T1000 (cell line): ENCODE data around the gene MSI2.

Source experiments
- DNase-seq: peaks from one replicate; lab custom pipeline; 2025; ENCODE audit warnings: mixed read lengths; lab: John Stamatoyannopoulos, UW

The MSI2 gene

GRCh38 chr17:57370037-57370581, 113.8 kb downstream of the MSI2 start:
- DNase-seq, result no peak

DNA sequence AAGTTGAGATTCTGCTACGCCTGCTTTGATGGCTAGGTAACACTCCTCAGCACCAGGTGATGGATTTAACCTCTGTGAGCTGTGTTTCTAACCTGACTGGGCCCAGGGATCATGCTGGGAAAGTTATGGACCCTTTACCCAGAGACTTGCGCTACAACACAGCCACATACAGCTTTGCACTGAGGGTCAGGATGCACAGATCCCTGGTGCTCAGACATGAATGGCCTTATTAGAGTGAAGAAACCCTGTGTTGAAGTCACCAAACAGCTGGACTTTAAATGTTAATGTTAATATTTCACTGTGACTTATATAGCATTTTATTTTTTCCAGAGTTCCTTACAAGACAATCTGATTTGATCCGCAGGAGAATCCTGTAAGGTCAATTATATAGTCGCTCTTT, 114.3 kb downstream of the MSI2 start:
- no peak for DNase-seq

DNA sequence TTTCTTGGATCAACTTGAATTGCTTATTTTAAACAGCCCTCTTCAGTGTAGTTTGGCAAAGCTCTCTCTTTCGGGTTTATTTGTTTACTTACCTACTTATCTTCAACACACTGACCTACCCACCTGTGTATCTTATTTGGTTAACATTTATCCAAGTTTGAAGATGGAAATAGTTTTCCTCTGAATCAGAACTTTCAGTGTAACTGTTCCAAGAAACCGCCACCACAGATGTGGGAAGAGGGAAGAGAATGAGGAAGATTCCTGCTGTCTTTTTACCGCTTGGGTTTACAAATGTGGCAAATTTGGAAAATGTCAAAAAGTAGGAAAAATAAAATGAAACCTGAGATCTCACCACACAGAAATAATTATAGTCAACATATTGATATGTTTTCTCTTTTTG, 115.8 kb downstream of the MSI2 start:
- no peak for DNase-seq

GRCh38 chr17:57373048-57373447, 116.7 kb downstream of the MSI2 start:
- DNase-seq, result no peak

DNA sequence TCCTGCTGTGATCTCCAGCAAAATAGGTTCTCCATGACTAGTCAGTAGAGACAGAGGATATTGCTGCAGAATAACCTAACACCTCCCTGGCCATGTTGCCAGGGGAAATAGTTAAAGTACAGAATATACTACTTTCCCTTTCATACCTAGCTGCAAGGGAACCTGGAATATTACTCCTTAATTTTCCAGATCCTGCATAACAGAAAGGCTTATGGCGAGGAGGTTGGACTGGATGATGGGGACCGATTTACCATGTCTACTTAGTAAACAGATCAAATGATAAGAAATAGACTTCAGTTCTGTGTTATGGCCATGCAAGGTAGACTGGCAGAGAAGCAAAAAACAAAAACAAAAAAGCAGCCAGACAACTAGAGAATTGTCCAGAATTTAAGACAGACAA, 117.4 kb downstream of the MSI2 start:
- DNase-seq, result no peak

GRCh38 chr17:57375040-57375769, 118.9 kb downstream of the MSI2 start:
- DNase-seq, result no peak

GRCh38 chr17:57375770-57376225, 119.5 kb downstream of the MSI2 start:
- no peak for DNase-seq

- DNase-seq, result no peak
Measured at GRCh38 chr17:57377094-57377493, 120.8 kb downstream of the MSI2 start.

DNA sequence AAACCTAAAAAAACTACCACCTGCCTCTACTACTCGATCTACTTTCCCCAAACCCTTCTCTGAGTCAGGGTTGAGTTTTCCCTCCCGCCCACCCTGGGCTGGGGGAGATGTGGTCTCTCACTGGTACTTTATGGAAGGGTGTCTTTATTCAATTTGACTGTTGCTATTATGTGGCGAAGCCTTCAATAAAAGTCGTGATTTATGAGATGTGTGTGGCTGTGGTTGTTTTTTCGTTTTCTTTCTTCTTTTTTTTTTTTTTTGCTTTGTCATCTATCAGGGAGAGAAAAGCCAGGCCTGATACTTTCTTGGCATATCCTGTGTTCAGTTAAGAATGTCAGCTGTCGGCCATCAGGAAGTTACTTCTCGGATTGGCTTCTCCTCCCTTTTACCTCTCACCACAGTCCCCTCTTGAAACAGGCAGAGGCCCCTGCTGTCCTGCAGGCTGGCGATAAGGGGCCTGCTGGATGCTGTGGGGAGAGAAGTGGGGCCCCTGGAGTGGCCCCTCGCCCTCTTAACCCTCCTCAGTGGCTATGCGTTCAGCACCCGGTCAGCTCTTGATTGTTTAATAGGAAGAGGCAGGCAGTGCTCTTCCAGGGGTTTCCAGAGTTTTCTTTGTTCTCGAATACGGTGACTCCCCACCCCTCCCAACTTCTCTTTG, 123.0 kb downstream of the MSI2 start:
- DNase-seq, result no peak

- DNase-seq, result no peak
Measured at GRCh38 chr17:57379895-57380434, 123.6 kb downstream of the MSI2 start.

DNA sequence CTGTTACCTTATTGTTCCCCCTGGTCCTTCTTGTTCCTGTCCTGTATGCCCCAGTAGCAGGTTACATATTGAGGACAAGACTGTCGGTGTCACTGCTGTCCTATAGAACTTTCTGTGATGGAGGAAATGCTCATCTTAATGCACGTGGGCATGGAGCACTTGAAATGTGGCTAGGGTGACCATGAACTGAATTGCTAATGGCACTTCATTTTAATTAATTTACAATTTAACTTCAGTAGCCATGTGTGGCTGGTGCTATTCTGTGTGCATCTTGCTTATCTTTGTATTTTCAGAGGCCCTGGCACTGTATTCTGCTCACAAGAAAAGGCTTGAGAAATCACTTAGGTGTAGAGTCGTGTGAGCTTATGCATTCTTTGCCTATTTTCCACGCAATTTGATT, 125.2 kb downstream of the MSI2 start:
- no peak for DNase-seq

DNA sequence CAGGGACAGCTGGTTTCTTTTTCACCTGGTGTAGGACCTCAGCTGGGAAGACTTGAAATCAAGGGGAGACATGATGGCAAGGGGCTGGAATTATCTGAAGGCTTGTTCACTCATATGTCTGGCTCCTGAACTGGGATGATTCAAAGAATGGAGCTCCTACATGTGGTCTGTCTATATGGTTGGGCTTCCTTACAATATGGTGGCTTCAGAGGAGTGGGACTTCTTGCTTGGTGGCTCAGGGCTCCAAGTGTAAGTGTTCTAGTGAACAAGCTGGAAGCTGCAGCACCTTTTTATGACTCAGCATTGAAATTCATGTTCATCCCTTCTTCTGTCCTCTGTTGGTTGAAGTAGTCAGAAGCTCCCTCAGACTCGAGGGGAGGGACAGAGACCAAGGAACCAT, 127.9 kb downstream of the MSI2 start:
- no peak for DNase-seq

- DNase-seq, result no peak
Measured at GRCh38 chr17:57385975-57386374, 129.7 kb downstream of the MSI2 start.

DNA sequence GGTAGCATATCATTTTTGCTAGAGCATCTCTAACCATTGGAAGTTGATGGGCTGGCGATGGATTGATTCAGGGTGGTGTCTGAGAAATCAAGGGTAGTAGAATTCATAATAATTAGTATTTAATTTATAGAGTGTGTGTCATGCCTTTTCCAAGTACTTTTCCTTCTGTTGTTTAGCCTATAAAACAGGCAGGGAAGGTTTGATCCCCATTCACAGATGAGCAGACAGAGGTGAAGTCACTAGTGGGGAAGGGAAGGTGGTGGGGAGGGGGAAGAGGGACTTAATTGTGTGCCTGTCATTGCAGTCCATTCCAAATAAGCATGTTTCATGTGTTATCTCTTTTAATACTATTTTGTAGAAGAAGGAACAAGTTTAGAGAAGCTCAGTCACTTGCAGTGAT, 131.3 kb downstream of the MSI2 start:
- no peak for DNase-seq

GRCh38 chr17:57388131-57388725, 131.9 kb downstream of the MSI2 start:
- DNase-seq, result no peak

DNA sequence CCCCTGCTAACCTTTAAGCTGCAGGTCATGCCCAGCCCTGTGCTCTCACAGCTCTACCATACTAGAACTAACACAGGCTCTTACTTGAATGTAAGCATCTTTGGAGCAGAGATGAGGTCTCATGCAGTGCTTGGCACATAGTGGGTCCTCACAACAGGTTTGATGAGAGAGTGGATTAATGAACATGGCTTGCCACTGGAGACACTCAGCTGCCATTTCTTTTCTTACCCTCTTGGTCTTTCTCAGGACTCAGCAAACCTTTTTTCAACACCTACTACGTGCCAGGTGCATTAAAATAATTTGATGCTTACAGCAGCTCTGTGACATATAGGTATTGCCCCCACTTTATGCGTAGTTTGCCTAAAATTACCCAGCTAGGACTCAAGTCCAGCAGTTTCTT, 133.2 kb downstream of the MSI2 start:
- DNase-seq, result no peak

GRCh38 chr17:57391076-57391825, 134.9 kb downstream of the MSI2 start:
- DNase-seq, result no peak

DNA sequence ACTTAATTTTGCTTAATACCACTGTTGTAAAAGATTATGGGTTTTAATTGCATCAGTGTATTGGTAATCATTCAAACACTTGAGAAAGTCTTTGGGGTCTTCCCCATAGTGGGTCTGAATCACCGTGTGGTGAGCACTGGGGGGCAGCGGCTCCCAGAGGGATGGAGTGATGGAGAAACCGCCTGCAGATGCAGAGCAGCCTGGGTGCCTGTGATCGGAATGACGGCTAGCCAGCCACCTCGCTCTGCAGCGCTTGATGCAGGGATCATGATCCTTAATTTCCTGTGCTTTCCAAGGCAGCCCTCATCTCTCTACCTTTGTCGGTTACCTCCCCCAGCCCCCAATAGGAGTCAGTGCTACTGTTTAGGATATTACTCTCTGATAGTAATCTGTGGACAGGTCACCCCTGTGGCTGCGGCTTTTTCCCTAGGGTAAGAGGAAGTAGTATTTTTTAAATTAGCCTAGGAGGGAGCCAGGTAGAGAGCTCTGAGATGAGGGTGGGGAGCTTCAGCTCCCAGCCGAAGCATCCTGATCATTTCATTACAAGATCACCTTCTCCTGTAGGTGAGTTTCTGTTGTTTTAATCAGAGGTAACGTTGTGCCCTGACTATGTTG, 135.6 kb downstream of the MSI2 start:
- no peak for DNase-seq

DNA sequence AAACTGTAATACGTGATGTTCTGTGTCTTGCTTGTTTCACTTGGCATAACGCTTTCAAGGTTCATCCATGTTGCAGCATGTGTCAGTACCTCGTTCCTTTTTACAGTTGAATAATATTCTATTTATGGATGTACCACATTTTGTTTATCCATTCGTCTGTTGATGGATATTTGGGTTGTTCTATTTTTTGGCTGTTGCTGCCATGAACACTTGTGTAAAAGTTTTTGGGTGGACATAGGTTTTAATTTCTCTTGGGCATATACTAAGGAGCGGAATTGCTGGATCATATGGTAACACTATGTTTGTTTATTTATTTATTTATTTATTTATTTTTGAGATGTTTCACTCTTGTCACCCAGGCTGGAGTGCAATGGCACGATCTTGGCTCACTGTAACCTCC, 137.0 kb downstream of the MSI2 start:
- DNase-seq, result no peak

- DNase-seq, result no peak
Measured at GRCh38 chr17:57394375-57394774, 138.1 kb downstream of the MSI2 start.

DNA sequence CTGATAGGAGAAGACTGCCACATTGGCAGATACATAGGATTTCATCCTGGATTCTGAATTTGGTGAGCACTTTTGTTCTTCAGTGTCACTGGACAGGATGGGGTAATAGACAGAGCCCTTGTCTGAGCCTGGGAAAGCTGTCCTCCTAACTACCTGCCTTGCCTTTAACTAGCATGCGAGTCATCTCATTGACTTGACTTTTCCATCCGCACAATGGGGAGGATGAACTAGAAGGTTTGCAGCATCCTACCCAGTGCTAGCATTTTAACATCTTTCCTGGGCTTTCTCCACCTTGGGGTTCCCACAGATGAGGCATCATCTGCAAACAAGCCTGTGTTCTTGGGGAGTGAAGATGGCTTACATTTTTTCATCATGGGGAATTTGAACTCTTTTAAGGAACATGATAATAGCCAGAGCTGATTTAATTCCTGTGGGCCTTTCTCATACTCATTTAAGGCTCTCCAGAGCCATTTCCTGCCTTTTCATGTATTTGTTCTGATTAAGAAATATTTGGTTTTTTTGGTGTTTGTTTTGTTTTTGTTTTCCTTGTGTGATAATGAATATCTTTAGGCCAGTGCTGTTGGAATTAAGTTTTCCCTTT, 139.5 kb downstream of the MSI2 start:
- no peak for DNase-seq
